ENCODE results near the gene ZNF629.
"Not testable (repeated sequence)": the region's sequence is repeated elsewhere in the genome, so short reads cannot be mapped to it uniquely, and the experiment has no call there.

Gene ZNF629

GRCh38 chr16:30786936-30787612 lies at the start of gene ZNF629:
TSS of gene ZNF629 (minus strand) at chr16:30787205. CDS start at chr16:30784482, 2,723 bp downstream.
- Histone ChIP-seq H3K9ac (ENCODE audit: low read depth, low read length) (peak within 1 kb of the TSS; percentile 95), H3K27ac (ENCODE audit: low read length) (peak within 1 kb of the TSS; percentile 96), H3K9me3 (ENCODE audit: insufficient read depth, low read depth, low read length) (no peaks in the 10 kb centered on the region), H3K4me1 (ENCODE audit: insufficient read depth, low read length) (peaks cover 5% of the 10 kb centered on the region; the same call in 1 of the 2 replicates), H3K27me3 (ENCODE audit: insufficient read depth, low read length) (no peaks in the 10 kb centered on the region), H3K4me3 (ENCODE audit: low read length) (peak within 1 kb of the TSS; percentile 91), H3K36me3 (ENCODE audit: insufficient read depth, low read depth, low read length) (peaks cover 19% of the 10 kb centered on the region)

GRCh38 chr16:30834130-30834740 lies 47.2 kb upstream of the ZNF629 start:
- Histone ChIP-seq H3K4me3 (ENCODE audit: low read length) (no peak overlapping the region), H3K9ac (ENCODE audit: low read depth, low read length) (no peak overlapping the region), H3K9me3 (ENCODE audit: insufficient read depth, low read depth, low read length) (no peaks in the 10 kb centered on the region), H3K4me1 (ENCODE audit: insufficient read depth, low read length) (no peaks in the 10 kb centered on the region), H3K27ac (ENCODE audit: low read length) (no peak overlapping the region), H3K27me3 (ENCODE audit: insufficient read depth, low read length) (peaks cover 20% of the 10 kb centered on the region), H3K36me3 (ENCODE audit: insufficient read depth, low read depth, low read length) (no peaks in the 10 kb centered on the region)

- no peak overlapping the region for H3K27ac ChIP-seq (ENCODE audit: low read length)
- peaks cover 40% of the 10 kb centered on the region for H3K27me3 ChIP-seq (ENCODE audit: insufficient read depth, low read length)
- H3K4me1 ChIP-seq (ENCODE audit: insufficient read depth, low read length): no peaks in the 10 kb centered on the region
- no peaks in the 10 kb centered on the region for H3K9me3 ChIP-seq (ENCODE audit: insufficient read depth, low read depth, low read length)
- H3K4me3 ChIP-seq (ENCODE audit: low read length): no peak overlapping the region
- no peaks in the 10 kb centered on the region for H3K36me3 ChIP-seq (ENCODE audit: insufficient read depth, low read depth, low read length)
- no peak overlapping the region for H3K9ac ChIP-seq (ENCODE audit: low read depth, low read length)
These were observed 43.0 kb upstream of the ZNF629 start for GRCh38 chr16:30830072-30830417.

GRCh38 chr16:30829130-30830071 lies 42.4 kb upstream of the ZNF629 start:
- Histone ChIP-seq H3K27ac (ENCODE audit: low read length) (no peak overlapping the region), H3K4me1 (ENCODE audit: insufficient read depth, low read length) (no peaks in the 10 kb centered on the region), H3K9ac (ENCODE audit: low read depth, low read length) (no peak overlapping the region), H3K4me3 (ENCODE audit: low read length) (no peak overlapping the region), H3K9me3 (ENCODE audit: insufficient read depth, low read depth, low read length) (no peaks in the 10 kb centered on the region), H3K36me3 (ENCODE audit: insufficient read depth, low read depth, low read length) (no peaks in the 10 kb centered on the region), H3K27me3 (ENCODE audit: insufficient read depth, low read length) (peaks cover 40% of the 10 kb centered on the region)

- peaks cover 8% of the 10 kb centered on the region; the same call in 1 of the 2 replicates for H3K27me3 ChIP-seq (ENCODE audit: insufficient read depth, low read length)
These were observed 34.9 kb upstream of the ZNF629 start for GRCh38 chr16:30821891-30822290.

GRCh38 chr16:30821441-30821840 lies 34.4 kb upstream of the ZNF629 start:
- H3K27ac ChIP-seq (ENCODE audit: low read length); H3K4me3 ChIP-seq (ENCODE audit: low read length); H3K9ac ChIP-seq (ENCODE audit: low read depth, low read length); H3K36me3 ChIP-seq (ENCODE audit: insufficient read depth, low read depth, low read length); H3K27me3 ChIP-seq (ENCODE audit: insufficient read depth, low read length); H3K9me3 ChIP-seq (ENCODE audit: insufficient read depth, low read depth, low read length); H3K4me1 ChIP-seq (ENCODE audit: insufficient read depth, low read length): not testable (repeated sequence)

More at GRCh38 chr16:30821891-30822290, 34.9 kb upstream of the ZNF629 start:
- no peak overlapping the region for H3K27ac ChIP-seq (ENCODE audit: low read length)
- H3K9ac ChIP-seq (ENCODE audit: low read depth, low read length): no peak overlapping the region
- H3K36me3 ChIP-seq (ENCODE audit: insufficient read depth, low read depth, low read length): no peaks in the 10 kb centered on the region
- no peaks in the 10 kb centered on the region for H3K4me1 ChIP-seq (ENCODE audit: insufficient read depth, low read length)
- no peaks in the 10 kb centered on the region for H3K9me3 ChIP-seq (ENCODE audit: insufficient read depth, low read depth, low read length)
- no peak overlapping the region for H3K4me3 ChIP-seq (ENCODE audit: low read length)

- Histone ChIP-seq H3K4me3 (ENCODE audit: low read length) (no peak overlapping the region), H3K9ac (ENCODE audit: low read depth, low read length) (no peak overlapping the region), H3K9me3 (ENCODE audit: insufficient read depth, low read depth, low read length) (no peaks in the 10 kb centered on the region), H3K27ac (ENCODE audit: low read length) (no peak overlapping the region), H3K4me1 (ENCODE audit: insufficient read depth, low read length) (no peaks in the 10 kb centered on the region), H3K27me3 (ENCODE audit: insufficient read depth, low read length) (peaks cover 6% of the 10 kb centered on the region; the same call in 1 of the 2 replicates), H3K36me3 (ENCODE audit: insufficient read depth, low read depth, low read length) (no peaks in the 10 kb centered on the region)
These were observed 34.0 kb upstream of the ZNF629 start for GRCh38 chr16:30820952-30821421.

- H3K27me3 ChIP-seq (ENCODE audit: insufficient read depth, low read length): peaks cover 17% of the 10 kb centered on the region
- no peak overlapping the region for H3K27ac ChIP-seq (ENCODE audit: low read length)
These were observed 29.8 kb upstream of the ZNF629 start for GRCh38 chr16:30816769-30817168.

GRCh38 chr16:30813821-30814189 lies 26.8 kb upstream of the ZNF629 start:
- Histone ChIP-seq H3K9me3 (ENCODE audit: insufficient read depth, low read depth, low read length) (no peaks in the 10 kb centered on the region), H3K27me3 (ENCODE audit: insufficient read depth, low read length) (peaks cover 22% of the 10 kb centered on the region), H3K4me1 (ENCODE audit: insufficient read depth, low read length) (no peaks in the 10 kb centered on the region), H3K4me3 (ENCODE audit: low read length) (peak overlapping the region; percentile 55), H3K9ac (ENCODE audit: low read depth, low read length) (peak overlapping the region; percentile 31; the same call in 1 of the 2 replicates), H3K36me3 (ENCODE audit: insufficient read depth, low read depth, low read length) (no peaks in the 10 kb centered on the region), H3K27ac (ENCODE audit: low read length) (no peak overlapping the region)

More at GRCh38 chr16:30816769-30817168, 29.8 kb upstream of the ZNF629 start:
- Histone ChIP-seq H3K4me3 (ENCODE audit: low read length) (no peak overlapping the region), H3K9ac (ENCODE audit: low read depth, low read length) (no peak overlapping the region), H3K4me1 (ENCODE audit: insufficient read depth, low read length) (no peaks in the 10 kb centered on the region), H3K9me3 (ENCODE audit: insufficient read depth, low read depth, low read length) (no peaks in the 10 kb centered on the region), H3K36me3 (ENCODE audit: insufficient read depth, low read depth, low read length) (no peaks in the 10 kb centered on the region)

- not testable (repeated sequence) for H3K9me3 ChIP-seq (ENCODE audit: insufficient read depth, low read depth, low read length); H3K9ac ChIP-seq (ENCODE audit: low read depth, low read length); H3K4me1 ChIP-seq (ENCODE audit: insufficient read depth, low read length); H3K27ac ChIP-seq (ENCODE audit: low read length); H3K4me3 ChIP-seq (ENCODE audit: low read length); H3K36me3 ChIP-seq (ENCODE audit: insufficient read depth, low read depth, low read length)
- peaks cover 61% of the 10 kb centered on the region for H3K27me3 ChIP-seq (ENCODE audit: insufficient read depth, low read length)
These were observed 22.7 kb upstream of the ZNF629 start for GRCh38 chr16:30809675-30810074.

- H3K9me3 ChIP-seq (ENCODE audit: insufficient read depth, low read depth, low read length); H3K27ac ChIP-seq (ENCODE audit: low read length); H3K36me3 ChIP-seq (ENCODE audit: insufficient read depth, low read depth, low read length); H3K4me1 ChIP-seq (ENCODE audit: insufficient read depth, low read length); H3K9ac ChIP-seq (ENCODE audit: low read depth, low read length); H3K4me3 ChIP-seq (ENCODE audit: low read length): not testable (repeated sequence)
- H3K27me3 ChIP-seq (ENCODE audit: insufficient read depth, low read length): peaks cover 64% of the 10 kb centered on the region
These were observed 22.0 kb upstream of the ZNF629 start for GRCh38 chr16:30808890-30809426.
